Measurements from ENCODE around the gene ARHGAP9. TPM values are rescaled to one million over a fixed set of nuclear protein-coding genes. Genes with fewer than 3 reads are reported as not detected.
A peak's percentile ranks its signal among the peaks of the same experiment; 100 is the strongest.

Gene ARHGAP9
- total RNA-seq, 2 experiments from 2014 or later, result 354 to 370 TPM

GRCh38 chr12:57527184-57527583 is 47.5 kb upstream of the ARHGAP9 start:
- H3K27ac Mint-ChIP-seq, result no peak overlapping the region

GRCh38 chr12:57526477-57527126 is 46.9 kb upstream of the ARHGAP9 start:
- Mint-ChIP-seq H3K36me3 (ENCODE audit: low read depth) (peaks cover 83% of the 10 kb centered on the region), H3K9me3 (no peaks in the 10 kb centered on the region), H3K27ac (peak overlapping the region; percentile 24), H3K4me3 (no peak overlapping the region), H3K27me3 (no peaks in the 10 kb centered on the region), H3K4me1 (ENCODE audit: low read depth) (peaks cover 24% of the 10 kb centered on the region)
- TF ChIP-seq CTCF (IDR thresholded peaks at IDR 0.05), result no peak
- ChIA-PET POLR2A (interaction anchor here (1.1 kb wide), 1 partner anchor 14 kb away, joined by 3 read pairs; no protein-coding TSS in a partner anchor), CTCF (no interaction called here)
- no peak overlapping the region for H3K4me3 ChIP-seq (ENCODE audit: low read length)
- no peak for ATAC-seq (ENCODE audit: poor library complexity)
- no peak overlapping the region for H3K27ac ChIP-seq (ENCODE audit: low read depth in 1 of 2, low read length in 2 of 2)
- no peak for DNase-seq
- H3K4me1 ChIP-seq (ENCODE audit: insufficient read depth, low read length), result peaks cover 44% of the 10 kb centered on the region
- no peaks in the 10 kb centered on the region for H3K27me3 ChIP-seq (ENCODE audit: control insufficient read depth in 1 of 2, insufficient read depth in 2 of 2, low read length in 2 of 2)
- peaks cover 71% of the 10 kb centered on the region for H3K36me3 ChIP-seq (ENCODE audit: insufficient read depth, low read length)
- no peaks in the 10 kb centered on the region for H3K9me3 ChIP-seq (ENCODE audit: control insufficient read depth in 1 of 2, insufficient read depth in 1 of 2, low read length in 2 of 2)
- intact Hi-C loops (cut with DNase I, micrococcal nuclease), result loop anchor here in 1 of 2 experiments (2.0 kb wide), 1 partner anchor 62 kb away; no protein-coding TSS in a partner anchor

More at GRCh38 chr12:57527184-57527583, 47.5 kb upstream of the ARHGAP9 start:
- CTCF ChIA-PET, result no interaction called here
- POLR2A ChIA-PET, result interaction anchor here (1.1 kb wide), 1 partner anchor 13 kb away, joined by 3 read pairs; no protein-coding TSS in a partner anchor
- Mint-ChIP-seq H3K4me3 (no peak overlapping the region), H3K9me3 (no peaks in the 10 kb centered on the region), H3K27me3 (no peaks in the 10 kb centered on the region), H3K36me3 (ENCODE audit: low read depth) (peaks cover 83% of the 10 kb centered on the region), H3K4me1 (ENCODE audit: low read depth) (peaks cover 18% of the 10 kb centered on the region)
- Histone ChIP-seq H3K36me3 (ENCODE audit: insufficient read depth, low read length) (peaks cover 77% of the 10 kb centered on the region), H3K27me3 (ENCODE audit: control insufficient read depth in 1 of 2, insufficient read depth in 2 of 2, low read length in 2 of 2) (no peaks in the 10 kb centered on the region), H3K9me3 (ENCODE audit: control insufficient read depth in 1 of 2, insufficient read depth in 1 of 2, low read length in 2 of 2) (no peaks in the 10 kb centered on the region), H3K27ac (ENCODE audit: low read depth in 1 of 2, low read length in 2 of 2) (no peak overlapping the region), H3K4me1 (ENCODE audit: insufficient read depth, low read length) (peaks cover 38% of the 10 kb centered on the region), H3K4me3 (ENCODE audit: low read length) (no peak overlapping the region)
- ATAC-seq (ENCODE audit: poor library complexity) (no peak), DNase-seq (no peak)
- no peak for TF ChIP-seq CTCF (IDR thresholded peaks at IDR 0.05)
- intact Hi-C loops (cut with DNase I, micrococcal nuclease), result loop anchor here in 1 of 2 experiments (2.0 kb wide), 1 partner anchor 62 kb away; no protein-coding TSS in a partner anchor

GRCh38 chr12:57525615-57526383 is 46.1 kb upstream of the ARHGAP9 start:
- intact Hi-C loops (cut with DNase I, micrococcal nuclease), result loop anchor here in 1 of 2 experiments (2.0 kb wide), 1 partner anchor 61 kb away; no protein-coding TSS in a partner anchor
- peaks cover 32% of the 10 kb centered on the region for H3K4me1 Mint-ChIP-seq (ENCODE audit: low read depth)
- CTCF ChIA-PET, result no interaction called here

More at GRCh38 chr12:57525615-57526383, 46.1 kb upstream of the ARHGAP9 start:
- Histone ChIP-seq H3K9me3 (ENCODE audit: control insufficient read depth in 1 of 2, insufficient read depth in 1 of 2, low read length in 2 of 2) (no peaks in the 10 kb centered on the region), H3K27ac (ENCODE audit: low read depth in 1 of 2, low read length in 2 of 2) (no peak overlapping the region), H3K4me3 (ENCODE audit: low read length) (no peak overlapping the region), H3K4me1 (ENCODE audit: insufficient read depth, low read length) (peaks cover 52% of the 10 kb centered on the region), H3K36me3 (ENCODE audit: insufficient read depth, low read length) (peaks cover 63% of the 10 kb centered on the region), H3K27me3 (ENCODE audit: control insufficient read depth in 1 of 2, insufficient read depth in 2 of 2, low read length in 2 of 2) (no peaks in the 10 kb centered on the region)
- Mint-ChIP-seq H3K9me3 (no peaks in the 10 kb centered on the region), H3K27me3 (no peaks in the 10 kb centered on the region), H3K36me3 (ENCODE audit: low read depth) (peaks cover 76% of the 10 kb centered on the region), H3K4me3 (no peak overlapping the region), H3K27ac (no peak overlapping the region)
- POLR2A ChIA-PET, result interaction anchor here (1.1 kb wide), 1 partner anchor 15 kb away, joined by 3 read pairs; no protein-coding TSS in a partner anchor
- no peak for DNase-seq
- no peak for TF ChIP-seq CTCF (IDR thresholded peaks at IDR 0.05)
- no peak for ATAC-seq (ENCODE audit: poor library complexity)
